HG02981 (cell line): ENCODE measurements around the gene EFL1.

ENCODE experiments used
- ATAC-seq: cut with Tn5 transposase; IDR thresholded peaks from one replicate; pipeline ENCODE4 v1.9.1; 2021; ENCODE audit warnings: mild to moderate bottlenecking, moderate library complexity; ENCODE audit not compliant: unreplicated experiment

EFL1 gene

DNA sequence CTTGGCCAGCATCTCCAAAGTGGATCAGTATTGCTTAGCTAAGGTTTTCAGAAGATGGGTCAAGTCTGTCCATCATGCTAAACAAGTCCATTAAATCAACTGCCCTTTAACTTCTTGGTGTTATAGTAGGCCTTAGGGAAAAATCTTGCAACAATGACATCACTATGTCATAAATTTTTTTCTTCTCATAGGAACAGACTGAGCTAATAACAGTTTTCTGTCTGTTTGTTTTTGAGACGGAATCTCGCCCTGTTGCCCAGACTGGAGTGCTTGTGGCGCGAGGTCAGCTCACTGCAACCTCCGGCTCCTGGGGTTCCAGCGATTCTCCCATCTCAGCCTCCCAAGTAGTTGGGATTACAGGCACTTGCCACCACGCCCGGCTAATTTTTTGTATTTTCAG, 94.2 kb downstream of the EFL1 start:
- ATAC-seq, result no peak

DNA sequence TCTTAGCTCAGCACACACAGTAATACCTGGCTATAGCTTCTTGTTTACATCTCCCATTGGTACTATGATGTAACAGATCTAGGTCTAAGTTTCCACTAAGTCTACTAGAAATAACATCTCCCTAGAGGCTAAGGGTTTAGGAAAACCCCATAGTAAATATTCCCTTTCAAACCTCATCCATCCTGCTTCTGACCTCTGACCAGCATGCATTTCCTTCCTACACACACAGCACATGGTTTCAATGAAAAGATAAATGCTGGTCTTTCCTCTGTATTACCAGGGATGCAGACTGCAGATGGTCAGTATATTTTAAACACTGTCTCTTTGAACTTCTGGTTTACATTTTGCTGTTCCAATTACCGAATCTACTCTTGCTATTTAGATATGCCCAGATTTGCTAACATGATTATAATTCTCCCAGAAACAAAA, 96.6 kb downstream of the EFL1 start:
- ATAC-seq, result no peak

GRCh38 chr15:82159922-82160321, 102.6 kb downstream of the EFL1 start:
- ATAC-seq, result no peak

- no peak for ATAC-seq
Observed at GRCh38 chr15:82158811-82159210, 103.7 kb downstream of the EFL1 start.

GRCh38 chr15:82150645-82151044, 111.9 kb downstream of the EFL1 start:
- no peak for ATAC-seq

GRCh38 chr15:82146990-82147461, 115.5 kb downstream of the EFL1 start:
- no peak for ATAC-seq

DNA sequence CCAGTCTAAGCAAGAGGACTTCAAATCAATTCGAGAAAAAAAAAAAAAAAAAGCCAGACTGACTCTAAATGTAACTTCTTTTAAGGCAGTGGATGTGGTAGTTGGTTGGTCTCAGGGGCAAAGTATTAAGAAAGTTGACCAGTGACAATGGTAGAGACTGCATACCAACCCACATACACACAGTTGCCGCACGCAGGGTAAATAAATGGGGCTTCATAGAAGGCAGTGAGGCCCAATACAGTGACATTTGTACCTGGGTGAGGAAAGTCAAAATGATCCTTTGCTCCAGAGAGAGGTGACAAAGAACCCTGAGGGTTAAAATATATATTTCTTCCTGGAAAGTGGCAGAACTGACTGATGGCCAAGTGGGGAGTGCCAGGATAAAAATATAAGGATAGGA, 116.0 kb downstream of the EFL1 start:
- no peak for ATAC-seq

- no peak for ATAC-seq
Observed at GRCh38 chr15:82143390-82144385, 118.8 kb downstream of the EFL1 start.

DNA sequence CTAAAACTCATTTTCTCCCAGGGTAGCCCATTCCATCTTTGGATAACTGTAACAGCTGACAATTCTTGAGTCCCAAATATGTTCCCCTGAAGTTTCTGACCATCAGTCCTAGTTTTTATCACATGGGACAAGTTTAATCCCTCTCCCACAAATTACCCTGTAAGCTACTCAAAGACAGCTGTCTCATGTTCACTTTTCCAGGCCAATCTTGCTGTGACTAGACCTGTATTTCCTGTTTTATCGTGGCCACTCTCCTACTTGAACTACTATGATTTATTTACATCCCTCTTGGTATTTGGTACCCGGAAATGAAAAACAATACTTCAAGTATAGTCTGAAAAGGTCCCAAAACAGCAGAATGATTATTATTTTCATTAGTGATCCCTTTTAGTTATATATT, 121.6 kb downstream of the EFL1 start:
- ATAC-seq, result no peak

- no peak for ATAC-seq
Observed at GRCh38 chr15:82139823-82140268, 122.7 kb downstream of the EFL1 start.

- no peak for ATAC-seq
Observed at GRCh38 chr15:82138306-82138705, 124.2 kb downstream of the EFL1 start.

DNA sequence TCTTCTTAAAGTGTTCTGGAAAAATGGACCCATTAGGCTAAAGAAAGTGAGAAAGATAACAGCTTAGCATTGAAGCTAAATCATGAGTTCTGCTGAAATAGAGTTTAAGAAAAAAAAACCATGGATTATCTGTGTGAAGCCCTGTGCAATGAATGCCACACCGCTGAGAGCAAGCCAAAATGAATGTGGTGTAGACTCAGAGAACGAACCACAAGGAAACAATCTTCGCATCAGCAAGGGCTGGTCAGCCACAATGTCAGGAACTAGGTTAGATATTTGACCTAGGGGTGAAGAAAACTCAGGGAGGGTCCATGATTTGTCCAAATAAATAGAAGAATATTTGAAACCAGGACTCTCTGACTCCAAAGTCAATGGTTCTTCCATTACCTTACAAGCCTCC, 125.3 kb downstream of the EFL1 start:
- ATAC-seq, result no peak

DNA sequence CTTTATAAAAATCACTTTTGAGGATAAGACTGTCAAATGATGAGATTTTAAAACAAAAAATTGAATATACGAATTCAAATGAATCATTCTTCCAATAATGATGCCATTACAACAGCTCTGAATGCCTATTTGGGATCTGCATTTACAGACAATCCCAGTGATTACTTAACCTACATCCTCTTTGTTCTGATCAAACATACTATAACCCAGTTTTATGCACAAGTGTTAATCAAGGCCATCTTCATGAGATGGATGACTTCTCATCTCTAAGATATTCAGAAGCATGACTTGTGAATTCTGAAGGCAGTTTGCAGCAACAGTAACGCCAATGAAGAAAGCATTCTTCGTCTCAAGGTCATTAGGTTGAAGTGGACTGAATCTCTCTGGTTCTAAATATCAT, 126.4 kb downstream of the EFL1 start:
- no peak for ATAC-seq

DNA sequence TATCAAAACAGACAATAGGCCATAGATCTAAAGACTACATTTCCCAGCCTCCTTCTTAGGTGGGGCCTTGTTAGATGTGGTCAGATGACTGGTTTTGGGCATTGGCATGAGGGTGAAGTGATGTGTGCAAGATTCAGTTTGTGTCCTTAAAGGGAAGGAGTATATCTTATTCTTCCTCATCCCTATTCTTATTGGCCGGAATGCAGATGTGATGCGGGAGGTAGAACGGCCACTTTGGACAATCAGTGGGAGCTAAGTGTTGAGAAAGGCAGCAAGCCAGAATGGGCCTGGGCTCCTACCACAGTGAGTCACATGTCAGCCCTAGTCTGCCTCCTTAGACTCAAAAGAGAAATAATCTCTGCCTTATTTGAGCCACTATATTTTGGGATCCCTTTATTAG, 126.9 kb downstream of the EFL1 start:
- ATAC-seq, result no peak

DNA sequence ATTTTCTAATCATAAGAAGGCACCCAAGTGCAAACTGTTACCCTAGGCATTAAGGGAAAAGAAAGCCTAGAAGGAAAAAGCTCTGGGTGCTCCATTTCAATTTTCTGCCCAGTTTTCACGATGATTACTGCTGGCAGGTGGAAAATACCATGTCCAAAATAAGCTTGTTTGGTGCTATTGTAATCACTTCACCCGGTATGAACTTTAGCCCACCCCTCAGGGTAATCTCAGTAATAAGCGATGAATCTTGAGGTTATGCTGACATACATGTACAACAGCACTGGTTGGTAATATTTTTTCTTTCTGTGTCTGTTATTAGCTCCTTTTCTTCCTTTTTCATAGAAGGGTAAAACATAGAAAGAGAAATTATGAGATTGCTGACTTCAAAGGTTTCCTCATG, 128.1 kb downstream of the EFL1 start:
- no peak for ATAC-seq

DNA sequence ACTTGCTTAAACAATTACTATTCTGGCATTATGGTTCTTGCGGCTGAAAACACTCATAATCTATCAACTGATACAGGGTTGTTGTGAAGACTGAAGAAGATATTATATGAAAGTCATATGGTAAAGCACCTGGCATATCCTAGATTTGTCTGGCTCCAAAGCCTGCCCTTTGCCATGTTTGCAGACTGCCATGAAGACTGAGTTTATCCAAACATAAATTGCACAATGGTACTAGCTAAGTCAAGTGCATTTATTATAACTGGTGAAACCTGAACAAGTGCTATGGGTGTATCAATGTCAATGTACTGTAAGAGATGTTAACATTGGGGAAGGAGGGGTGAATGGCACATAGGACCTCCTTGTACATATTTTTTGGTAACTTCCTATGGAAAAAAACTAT, 129.3 kb downstream of the EFL1 start:
- no peak for ATAC-seq

GRCh38 chr15:82132742-82133141, 129.8 kb downstream of the EFL1 start:
- no peak for ATAC-seq

DNA sequence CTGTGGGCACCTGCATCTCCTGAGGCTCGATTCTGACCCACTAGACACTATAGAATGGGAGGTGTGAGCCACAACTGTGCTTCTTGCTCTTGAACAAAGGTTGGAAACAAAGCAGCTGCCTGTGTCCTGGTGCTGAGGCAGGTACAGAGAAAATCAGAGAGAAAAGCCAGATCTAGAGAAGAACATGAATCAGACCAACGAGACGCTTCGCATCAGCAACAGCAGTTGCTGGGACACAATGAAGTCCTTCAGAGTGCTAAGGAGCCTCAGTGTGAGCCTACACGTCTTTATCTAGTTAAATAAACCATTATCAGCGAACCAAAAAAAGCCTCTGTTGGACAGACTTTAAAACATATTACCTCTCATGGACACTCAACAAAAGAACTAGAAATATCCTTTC, 130.4 kb downstream of the EFL1 start:
- no peak for ATAC-seq

- no peak for ATAC-seq
Observed at GRCh38 chr15:82130248-82130647, 132.3 kb downstream of the EFL1 start.

DNA sequence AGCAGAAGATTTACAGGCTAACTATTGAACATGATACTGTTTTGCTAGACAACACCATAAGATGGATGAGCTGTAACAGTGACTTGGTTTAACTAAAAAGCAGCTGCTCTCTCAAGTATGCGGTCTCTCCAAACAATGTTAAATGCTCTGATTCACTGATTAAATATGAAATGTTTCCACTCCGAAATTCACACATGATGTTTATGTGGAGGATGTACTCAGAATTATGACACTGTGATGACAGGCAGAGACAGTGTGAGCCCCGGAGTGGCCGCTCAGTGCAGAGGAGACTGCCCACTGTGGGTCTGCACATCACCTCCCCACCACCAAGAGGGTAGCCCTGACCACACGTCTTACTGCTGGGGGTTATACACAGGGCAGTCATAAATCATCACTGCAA, 132.8 kb downstream of the EFL1 start:
- no peak for ATAC-seq

DNA sequence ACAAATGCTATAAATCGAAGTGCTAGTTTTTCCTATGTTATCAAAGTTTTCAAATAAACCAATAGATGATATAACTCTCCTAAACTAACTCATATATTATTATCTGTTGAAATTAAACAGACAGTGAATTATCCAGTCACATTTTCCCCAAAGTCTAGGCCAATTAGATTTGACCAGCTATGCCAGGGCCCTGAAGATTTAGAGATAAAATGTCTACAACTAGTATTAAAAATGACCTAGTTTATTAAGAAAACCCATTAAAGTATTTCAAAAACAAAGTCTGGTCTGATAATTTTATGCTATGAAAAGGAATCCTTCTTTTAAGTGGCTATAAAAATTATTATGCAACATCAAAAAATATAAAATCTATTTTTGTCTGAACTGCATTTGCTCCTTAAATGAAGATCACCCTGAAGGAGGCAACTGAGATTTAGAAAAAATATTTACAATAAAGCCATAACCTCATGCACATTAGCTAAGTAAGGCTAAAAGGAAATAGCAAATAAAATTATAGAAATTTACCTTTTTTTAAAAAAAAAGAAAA, 133.3 kb downstream of the EFL1 start:
- ATAC-seq, result no peak
